GM23338 (cell line): Measurements from ENCODE around the gene AUH. TPM values are rescaled to one million over a fixed set of nuclear protein-coding genes. Genes with fewer than 3 reads are reported as not detected.

ENCODE experiments used
- ATAC-seq: fragments of 200-7000 bp; cut with Tn5 transposase; 3 replicates; pipeline ENCODE4 v1.9.1; 2020
- DNase-seq: peaks from one replicate; pipeline ENCODE4 v3.0.0-alpha.2; 2015; ENCODE audit warnings: low spot score
- H2AFZ ChIP-seq: fragments of 200-600 bp; sonication (generic); 2 replicates; pipeline ENCODE4 v1.8.0; 2016; ENCODE audit warnings: antibody characterized with exemption, mild to moderate bottlenecking, moderate library complexity
- H3F3A ChIP-seq: fragments of 200-600 bp; sonication (generic); replicated peaks from 2 replicates; pipeline ENCODE4 v1.8.0; 2017; ENCODE audit warnings: antibody characterized with exemption, mixed run types, low read depth
- H3K27ac ChIP-seq: fragments of 200-600 bp; sonication (generic); 2 replicates; pipeline ENCODE4 v1.6.1; 2016; ENCODE audit warnings: low read depth
- H3K27me3 ChIP-seq: fragments of 200-600 bp; sonication (generic); 2 replicates; pipeline ENCODE4 v1.8.0; 2016; ENCODE audit warnings: mild to moderate bottlenecking, mixed run types, moderate library complexity; ENCODE audit not compliant: insufficient read depth
- H3K36me3 ChIP-seq: fragments of 200-600 bp; sonication (generic); 2 replicates; pipeline ENCODE4 v1.8.0; 2016; ENCODE audit warnings: mild to moderate bottlenecking; ENCODE audit not compliant: insufficient read depth
- H3K4me1 ChIP-seq: fragments of 200-600 bp; sonication (generic); 2 replicates; pipeline ENCODE4 v1.8.0; 2016; ENCODE audit warnings: mild to moderate bottlenecking, moderate library complexity; ENCODE audit not compliant: insufficient read depth
- H3K4me2 ChIP-seq: fragments of 200-600 bp; sonication (generic); 2 replicates; pipeline ENCODE4 v1.7.1; 2017; ENCODE audit warnings: mixed run types
- H3K4me3 ChIP-seq: fragments of 200-600 bp; sonication (generic); 2 replicates; pipeline ENCODE4 v1.6.1; 2016; ENCODE audit warnings: mixed run types
- H3K79me2 ChIP-seq: fragments of 200-600 bp; sonication (generic); replicated peaks from 2 replicates; pipeline ENCODE4 v1.8.0; 2017; ENCODE audit warnings: mild to moderate bottlenecking; ENCODE audit not compliant: insufficient read depth
- H3K9me2 ChIP-seq: fragments of 200-600 bp; sonication (generic); 2 replicates; pipeline ENCODE4 v1.8.0; 2017; ENCODE audit not compliant: insufficient read depth
- H4K20me1 ChIP-seq: fragments of 200-600 bp; sonication (generic); replicated peaks from 2 replicates; pipeline ENCODE4 v1.8.0; 2017; ENCODE audit warnings: mild to moderate bottlenecking; ENCODE audit not compliant: insufficient read depth
- H3K27ac Mint-ChIP-seq: 2 replicates; pipeline ENCODE4 v1.8.0; 2020; ENCODE audit warnings: inconsistent platforms, mild to moderate bottlenecking, moderate library complexity, mixed read lengths
- H3K27me3 Mint-ChIP-seq: 3 replicates; pipeline ENCODE4 v1.8.0; 2022; ENCODE audit warnings: low read depth, mild to moderate bottlenecking, moderate library complexity, mixed read lengths, inconsistent platforms; ENCODE audit not compliant: insufficient read depth, poor library complexity
- H3K36me3 Mint-ChIP-seq: 3 replicates; pipeline ENCODE4 v1.8.0; 2021; ENCODE audit warnings: low read depth, mild to moderate bottlenecking, inconsistent platforms, moderate library complexity, mixed read lengths
- H3K4me1 Mint-ChIP-seq: 3 replicates; pipeline ENCODE4 v1.8.0; 2020; ENCODE audit warnings: mild to moderate bottlenecking, inconsistent platforms, mixed read lengths
- H3K4me3 Mint-ChIP-seq: 3 replicates; pipeline ENCODE4 v1.8.0; 2021; ENCODE audit warnings: moderate library complexity, mild to moderate bottlenecking, inconsistent platforms, mixed read lengths
- H3K9me3 Mint-ChIP-seq: 3 replicates; pipeline ENCODE4 v1.8.0; 2020; ENCODE audit warnings: moderate library complexity, mild to moderate bottlenecking, inconsistent platforms, mixed read lengths
- CREB1 ChIP-seq: fragments of 250-450 bp; sonication (Bioruptor Pico); IDR thresholded peaks from 2 replicates; pipeline ENCODE4 v1.5.0; 2020; ENCODE audit warnings: low read depth, mild to moderate bottlenecking, moderate library complexity
- CTCF ChIP-seq, 2 experiments: fragments of 200-600 bp in 1 of 2; sonication (generic) in 1 of 2; conservative IDR thresholded peaks; 2 replicates each; pipeline versions ENCODE4 v1.5.1 to v1.6.1; 2016 to 2017; ENCODE audit warnings: antibody characterized with exemption in 2 of 2, low read depth in 2 of 2, mild to moderate bottlenecking in 2 of 2, moderate library complexity in 1 of 2
- ETS1 ChIP-seq: IDR thresholded peaks from 2 replicates; pipeline ENCODE4 v1.6.1; 2016; ENCODE audit warnings: antibody characterized with exemption
- EZH2 ChIP-seq: fragments of 200-600 bp; sonication (generic); IDR thresholded peaks from one replicate; pipeline ENCODE4 v1.8.0; 2017; ENCODE audit warnings: antibody characterized with exemption, mild to moderate bottlenecking, low read depth; ENCODE audit not compliant: unreplicated experiment
- EZH2phosphoT487 ChIP-seq: fragments of 200-600 bp; sonication (generic); IDR thresholded peaks from one replicate; pipeline ENCODE4 v1.8.1; 2018; ENCODE audit warnings: antibody characterized with exemption; ENCODE audit not compliant: unreplicated experiment
- JUNB ChIP-seq: IDR thresholded peaks from one replicate; pipeline ENCODE4 v1.6.1; 2016; ENCODE audit warnings: antibody characterized with exemption; ENCODE audit not compliant: unreplicated experiment
- NANOG ChIP-seq: IDR thresholded peaks from 2 replicates; pipeline ENCODE4 v1.6.1; 2016; ENCODE audit warnings: antibody characterized with exemption, borderline replicate concordance
- POLR2AphosphoS5 ChIP-seq: IDR thresholded peaks from 2 replicates; pipeline ENCODE4 v1.6.1; 2016; ENCODE audit warnings: antibody characterized with exemption, low read depth
- REST ChIP-seq: IDR thresholded peaks from one replicate; pipeline ENCODE4 v1.6.1; 2018; ENCODE audit warnings: antibody characterized with exemption; ENCODE audit not compliant: unreplicated experiment
- STAT1 ChIP-seq: IDR thresholded peaks from one replicate; pipeline ENCODE4 v1.6.1; 2016; ENCODE audit warnings: antibody characterized with exemption; ENCODE audit not compliant: unreplicated experiment
- ZNF114 ChIP-seq: fragments of 250-450 bp; sonication (Bioruptor Pico); IDR thresholded peaks from 2 replicates; pipeline ENCODE4 v1.5.0; 2020; ENCODE audit warnings: mild to moderate bottlenecking, moderate library complexity
- ZNF331 ChIP-seq: fragments of 250-450 bp; sonication (Bioruptor Pico); IDR thresholded peaks from 2 replicates; pipeline ENCODE4 v1.5.0; 2020; ENCODE audit warnings: low read depth, mild to moderate bottlenecking, moderate library complexity
- ZNF462 ChIP-seq: fragments of 250-450 bp; sonication (Bioruptor Pico); IDR thresholded peaks from 2 replicates; pipeline ENCODE4 v1.5.0; 2020; ENCODE audit warnings: mild to moderate bottlenecking, moderate library complexity
- polyA plus RNA-seq: library from polyadenylated mRNA; unstranded; fragments of >200 nt; fragmentation: Nextera tagmentation; extraction: Ambion mirVana; gene quantifications from 2 replicates; pipeline ENCODE4 v1.2.1, GENCODE V29; 2016
- total RNA-seq: library from RNA; depleted of rRNA; stranded (reverse); fragments of >200 nt; shearing (Covaris generic); gene quantifications from 2 replicates; pipeline ENCODE4 v1.2.3, GENCODE V29; 2014

Gene AUH
- total and polyA plus RNA-seq, 2 experiments from 2014 or later, result 28.8 to 34.2 TPM

- no peak for ATAC-seq
- Histone ChIP-seq H3K27me3 (no peaks in the 10 kb centered on the region), H3K79me2 (no peaks in the 10 kb centered on the region), H3K27ac (no peak overlapping the region), H3K4me1 (no peaks in the 10 kb centered on the region), H4K20me1 (no peaks in the 10 kb centered on the region), H3K9me2 (no peaks in the 10 kb centered on the region), H3F3A (no peaks in the 10 kb centered on the region), H3K4me2 (no peak overlapping the region), H3K4me3 (no peak overlapping the region), H3K36me3 (no peaks in the 10 kb centered on the region), H2AFZ (no peak overlapping the region)
- Mint-ChIP-seq H3K4me3 (no peak overlapping the region), H3K36me3 (no peaks in the 10 kb centered on the region), H3K4me1 (peaks cover 5% of the 10 kb centered on the region; the same call in 2 of the 3 replicates), H3K27ac (no peak overlapping the region), H3K27me3 (peaks cover 5% of the 10 kb centered on the region), H3K9me3 (no peaks in the 10 kb centered on the region; the same call in 2 of the 3 replicates)
- TF ChIP-seq NANOG, result no peak
- no peak for TF ChIP-seq CTCF (conservative IDR thresholded peaks at IDR 0.05; ENCODE audit: low read depth in 2 of 2)
- TF ChIP-seq CREB1 (CRISPR knock-in tag), result no peak
- TF ChIP-seq EZH2, result no peak
- no peak for TF ChIP-seq EZH2phosphoT487
- no peak for TF ChIP-seq ETS1
- no peak for TF ChIP-seq JUNB
- TF ChIP-seq ZNF462 (CRISPR knock-in tag), result no peak
- no peak for TF ChIP-seq ZNF331 (CRISPR knock-in tag)
- TF ChIP-seq ZNF114 (CRISPR knock-in tag), result no peak
- no peak for TF ChIP-seq STAT1
- TF ChIP-seq REST, result no peak
- TF ChIP-seq POLR2AphosphoS5, result no peak
- no peak for DNase-seq
Measured at GRCh38 chr9:91181541-91181940, 180.2 kb downstream of the AUH start.
